ENCODE results near the gene ERAP2.
"Not testable (repeated sequence)": the region's sequence is repeated elsewhere in the genome, so short reads cannot be mapped to it uniquely, and the experiment has no call there.

The ERAP2 gene, protein sequence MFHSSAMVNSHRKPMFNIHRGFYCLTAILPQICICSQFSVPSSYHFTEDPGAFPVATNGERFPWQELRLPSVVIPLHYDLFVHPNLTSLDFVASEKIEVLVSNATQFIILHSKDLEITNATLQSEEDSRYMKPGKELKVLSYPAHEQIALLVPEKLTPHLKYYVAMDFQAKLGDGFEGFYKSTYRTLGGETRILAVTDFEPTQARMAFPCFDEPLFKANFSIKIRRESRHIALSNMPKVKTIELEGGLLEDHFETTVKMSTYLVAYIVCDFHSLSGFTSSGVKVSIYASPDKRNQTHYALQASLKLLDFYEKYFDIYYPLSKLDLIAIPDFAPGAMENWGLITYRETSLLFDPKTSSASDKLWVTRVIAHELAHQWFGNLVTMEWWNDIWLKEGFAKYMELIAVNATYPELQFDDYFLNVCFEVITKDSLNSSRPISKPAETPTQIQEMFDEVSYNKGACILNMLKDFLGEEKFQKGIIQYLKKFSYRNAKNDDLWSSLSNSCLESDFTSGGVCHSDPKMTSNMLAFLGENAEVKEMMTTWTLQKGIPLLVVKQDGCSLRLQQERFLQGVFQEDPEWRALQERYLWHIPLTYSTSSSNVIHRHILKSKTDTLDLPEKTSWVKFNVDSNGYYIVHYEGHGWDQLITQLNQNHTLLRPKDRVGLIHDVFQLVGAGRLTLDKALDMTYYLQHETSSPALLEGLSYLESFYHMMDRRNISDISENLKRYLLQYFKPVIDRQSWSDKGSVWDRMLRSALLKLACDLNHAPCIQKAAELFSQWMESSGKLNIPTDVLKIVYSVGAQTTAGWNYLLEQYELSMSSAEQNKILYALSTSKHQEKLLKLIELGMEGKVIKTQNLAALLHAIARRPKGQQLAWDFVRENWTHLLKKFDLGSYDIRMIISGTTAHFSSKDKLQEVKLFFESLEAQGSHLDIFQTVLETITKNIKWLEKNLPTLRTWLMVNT

DNA sequence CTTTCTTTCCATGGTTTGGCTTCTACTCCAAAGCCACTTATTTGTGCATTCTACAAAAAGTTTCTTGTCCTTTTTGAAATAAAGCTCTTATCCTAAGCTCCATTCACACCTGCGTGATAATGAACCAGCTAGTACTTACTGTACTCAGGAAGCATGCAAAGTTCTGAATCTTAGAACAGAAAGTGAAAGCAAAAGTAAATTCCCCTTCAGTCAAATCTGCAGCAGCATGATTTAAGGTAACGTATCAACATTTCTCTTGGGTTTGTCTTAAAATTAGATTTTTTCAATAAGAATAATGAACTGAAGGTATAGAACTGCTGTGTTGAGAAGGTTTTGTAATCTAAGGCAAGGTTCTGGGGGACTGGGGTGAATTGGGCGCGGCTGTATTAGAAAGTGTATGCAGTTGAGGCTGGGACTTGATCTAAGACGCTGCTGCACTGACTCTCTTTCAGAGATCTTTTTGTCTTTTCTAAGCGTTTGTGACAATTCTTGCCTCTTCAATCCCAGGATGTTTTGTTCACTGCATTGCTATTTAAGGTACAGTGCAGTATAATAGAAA, at the start of gene ERAP2:
ERAP2 (plus strand) TSS at position 209 of the 559 bp plus-strand sequence. CDS start 3,186 bp downstream, outside the sequence.
- no peak for DNase-seq (ENCODE audit: low read depth in 2 of 2, low spot score in 1 of 2)

DNA sequence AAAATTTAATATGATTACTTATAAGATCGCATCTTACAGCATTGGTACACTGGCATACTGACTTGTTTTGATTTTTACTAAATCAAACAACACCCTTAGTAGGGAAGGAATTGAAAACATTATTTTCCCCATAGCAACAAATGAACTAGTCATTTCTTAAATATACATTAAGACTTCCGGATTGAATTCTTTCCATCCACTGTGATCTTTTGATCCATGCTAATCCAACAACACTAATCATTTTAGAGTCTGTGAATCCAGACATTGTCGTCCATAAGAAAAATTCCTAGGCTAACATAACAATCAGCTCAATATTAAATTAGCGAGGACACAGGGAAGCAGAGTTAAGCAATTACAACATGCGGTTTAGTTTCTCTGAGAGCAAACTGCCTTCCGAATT, 47.0 kb upstream of the ERAP2 start:
- DNase-seq (ENCODE audit: low read depth in 2 of 2, low spot score in 1 of 2), result no peak

DNA sequence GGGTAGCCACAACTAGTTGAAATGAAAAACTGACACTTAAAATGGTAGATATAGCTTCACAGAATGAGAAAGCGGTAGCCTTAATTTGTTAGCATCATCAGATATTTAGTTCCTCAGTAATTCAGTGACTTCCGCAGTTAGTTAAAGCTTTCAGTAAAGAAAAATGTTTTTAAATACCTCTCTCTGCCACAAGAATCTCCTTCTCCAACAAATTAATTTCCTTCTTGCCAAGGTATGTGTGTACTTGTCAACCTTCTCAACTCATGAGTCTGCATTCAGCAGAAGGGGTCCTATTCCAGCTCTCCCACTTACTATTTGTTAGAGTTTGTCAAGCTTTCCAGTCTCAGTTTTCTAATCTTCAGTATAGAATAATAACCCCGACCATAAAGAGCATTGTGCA, 42.3 kb upstream of the ERAP2 start:
- DNase-seq (ENCODE audit: low read depth in 2 of 2, low spot score in 1 of 2), result no peak

GRCh38 chr5:96835791-96836191, 40.5 kb upstream of the ERAP2 start:
- DNase-seq (ENCODE audit: low read depth in 2 of 2, low spot score in 1 of 2), result no peak

DNA sequence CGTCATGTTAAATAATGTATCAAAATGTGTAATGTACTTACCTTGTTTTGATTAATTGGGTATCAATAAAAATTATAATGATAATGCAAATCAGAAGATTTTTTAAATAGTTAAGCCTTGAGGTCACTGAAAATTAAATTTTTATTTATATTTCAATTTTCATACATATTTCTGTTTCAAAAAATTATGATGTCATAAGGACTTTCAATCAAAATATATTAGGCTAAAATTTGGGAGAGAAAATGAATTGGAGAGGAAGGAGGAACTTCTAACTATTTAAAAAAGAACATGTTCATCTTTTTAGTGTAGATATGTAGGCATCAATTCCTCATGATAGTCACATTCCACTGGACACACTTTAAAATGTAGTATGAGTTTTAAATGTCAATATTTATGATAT, 39.5 kb upstream of the ERAP2 start:
- DNase-seq (ENCODE audit: low read depth in 2 of 2, low spot score in 1 of 2), result no peak

DNA sequence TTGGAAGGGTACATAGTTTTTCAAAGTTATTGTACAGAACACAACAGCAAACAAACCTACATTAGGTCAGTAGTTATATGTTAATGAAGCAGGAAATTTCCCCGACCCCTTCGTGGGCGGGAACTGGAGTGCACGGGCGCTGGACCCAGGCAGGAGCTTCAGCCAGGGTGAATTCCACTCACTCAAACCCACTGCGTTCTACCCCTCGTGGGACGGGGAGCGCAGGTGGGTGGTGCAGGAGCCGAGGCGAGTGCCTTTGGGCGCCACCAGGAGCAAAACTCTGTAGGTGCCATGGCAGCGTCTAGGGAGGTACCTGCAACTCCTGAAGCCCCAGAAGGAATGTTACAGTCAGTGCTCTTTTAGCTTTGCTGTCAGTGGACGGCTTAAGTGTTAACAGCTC, 39.0 kb upstream of the ERAP2 start:
- no peak for DNase-seq (ENCODE audit: low read depth in 2 of 2, low spot score in 1 of 2)

- no peak for DNase-seq (ENCODE audit: low read depth in 2 of 2, low spot score in 1 of 2)
Measured at GRCh38 chr5:96838201-96839070, 37.9 kb upstream of the ERAP2 start.

DNA sequence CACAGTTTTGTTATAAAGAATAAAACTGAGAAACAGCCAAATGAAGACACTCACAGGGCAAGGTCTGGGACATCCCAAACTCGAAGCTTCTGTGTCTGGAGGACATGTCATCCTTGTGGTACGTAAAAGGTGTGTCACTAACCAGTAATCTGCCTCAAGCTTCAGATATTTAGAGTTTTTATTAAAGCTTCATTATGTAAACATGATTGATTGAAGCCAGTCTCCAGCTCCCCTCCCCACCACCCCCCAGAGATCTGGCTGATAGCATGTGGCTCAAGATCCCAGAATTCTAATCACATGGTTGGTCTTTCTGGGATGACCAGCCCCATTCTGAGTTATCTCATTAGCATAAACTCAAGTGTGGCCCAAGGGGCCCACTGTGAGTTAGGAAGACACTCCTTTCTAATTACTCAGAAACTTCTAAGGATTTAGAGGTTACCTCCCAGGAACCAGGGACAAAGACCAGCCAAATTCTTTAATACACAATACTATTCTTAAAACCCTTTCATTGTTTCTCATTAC, 37.2 kb upstream of the ERAP2 start:
- no peak for DNase-seq (ENCODE audit: low read depth in 2 of 2, low spot score in 1 of 2)

DNA sequence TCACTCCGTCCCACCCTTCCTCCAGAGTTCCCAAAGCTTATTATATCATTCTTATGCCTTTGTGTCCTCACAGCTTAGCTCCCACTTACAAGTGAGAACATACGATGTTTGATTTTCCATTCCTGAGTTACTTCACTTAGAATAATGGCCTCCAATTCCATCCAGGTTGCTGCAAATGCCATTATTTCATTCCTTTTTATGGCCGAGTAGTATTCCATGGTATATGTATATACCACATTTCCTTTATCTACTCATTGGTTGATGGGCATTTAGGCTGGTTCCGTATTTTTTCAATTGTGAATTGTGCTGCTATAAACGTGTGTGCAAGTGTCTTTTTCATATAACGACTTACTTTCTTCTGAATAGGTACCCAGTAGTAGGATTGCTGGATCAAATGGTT, 34.4 kb upstream of the ERAP2 start:
- DNase-seq (ENCODE audit: low read depth in 2 of 2, low spot score in 1 of 2), result not testable (repeated sequence)

- no peak for DNase-seq (ENCODE audit: low read depth in 2 of 2, low spot score in 1 of 2)
Measured at GRCh38 chr5:96843140-96843539, 33.2 kb upstream of the ERAP2 start.

GRCh38 chr5:96844481-96844990, 31.8 kb upstream of the ERAP2 start:
- no peak for DNase-seq (ENCODE audit: low read depth in 2 of 2, low spot score in 1 of 2)

- DNase-seq (ENCODE audit: low read depth in 2 of 2, low spot score in 1 of 2), result no peak
Measured at GRCh38 chr5:96851312-96852062, 24.8 kb upstream of the ERAP2 start.

DNA sequence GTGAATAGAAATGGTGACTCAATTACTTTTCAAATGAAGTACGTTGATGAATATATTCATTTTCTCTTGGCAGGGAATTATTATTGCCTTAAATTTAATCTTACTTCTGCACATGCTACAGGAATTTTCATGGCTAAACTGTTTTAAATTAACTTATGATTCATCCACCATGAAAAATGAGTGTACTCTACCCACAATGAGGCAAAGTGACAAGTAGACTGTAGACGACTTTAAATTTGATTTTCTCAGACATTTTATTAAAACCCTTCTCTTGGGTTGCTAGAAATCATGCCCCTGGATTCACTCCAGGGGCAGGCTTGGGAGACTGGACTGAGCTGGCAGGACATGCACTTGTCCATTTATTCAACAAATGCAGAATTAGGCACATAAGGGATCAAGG, 23.5 kb upstream of the ERAP2 start:
- no peak for DNase-seq (ENCODE audit: low read depth in 2 of 2, low spot score in 1 of 2)

- DNase-seq (ENCODE audit: low read depth in 2 of 2, low spot score in 1 of 2), result no peak
Measured at GRCh38 chr5:96854067-96854466, 22.2 kb upstream of the ERAP2 start.

GRCh38 chr5:96855031-96855872, 21.0 kb upstream of the ERAP2 start:
- DNase-seq (ENCODE audit: low read depth in 2 of 2, low spot score in 1 of 2), result no peak

GRCh38 chr5:96856371-96856770, 19.9 kb upstream of the ERAP2 start:
- DNase-seq (ENCODE audit: low read depth in 2 of 2, low spot score in 1 of 2), result no peak

DNA sequence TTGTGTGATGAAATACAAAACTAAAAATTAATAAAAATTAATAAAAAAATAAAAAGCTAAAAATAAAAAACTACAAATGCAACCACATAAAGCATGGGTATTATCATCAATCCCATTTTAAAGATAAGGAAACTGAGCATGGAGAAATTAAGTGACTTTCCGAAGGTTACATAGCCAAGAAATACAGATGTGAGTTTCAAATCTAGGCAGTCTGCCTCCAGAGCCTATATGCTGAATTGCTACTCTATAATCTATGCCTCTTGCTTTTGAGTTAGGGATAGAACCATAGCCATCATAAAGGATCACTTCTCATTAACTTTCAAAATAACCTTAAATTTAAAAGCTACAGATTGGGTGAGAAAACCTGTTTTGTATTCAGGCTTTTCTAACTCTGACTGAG, 18.8 kb upstream of the ERAP2 start:
- DNase-seq (ENCODE audit: low read depth in 2 of 2, low spot score in 1 of 2), result no peak

DNA sequence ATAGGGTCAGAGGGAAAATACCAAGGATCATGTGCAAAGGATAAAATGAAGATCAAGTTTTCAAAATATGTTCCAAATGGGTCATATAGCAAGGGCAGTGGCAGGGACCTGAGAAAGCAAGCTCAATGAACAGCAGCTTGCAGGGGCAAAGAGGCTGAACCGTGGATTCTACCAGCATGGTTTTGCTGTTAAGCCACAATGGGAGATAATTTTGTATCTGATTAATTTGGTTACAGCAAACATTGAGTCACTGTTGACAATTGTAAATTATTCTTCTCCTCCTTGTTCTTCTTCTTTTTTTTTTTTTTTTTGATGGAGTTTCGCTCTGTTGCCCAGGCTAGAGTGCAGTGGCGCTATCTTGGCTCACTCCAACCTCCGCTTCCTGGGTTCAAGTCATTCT, 18.4 kb upstream of the ERAP2 start:
- DNase-seq (ENCODE audit: low read depth in 2 of 2, low spot score in 1 of 2), result no peak

GRCh38 chr5:96859375-96859774, 16.9 kb upstream of the ERAP2 start:
- DNase-seq (ENCODE audit: low read depth in 2 of 2, low spot score in 1 of 2), result no peak

All from stimulated activated CD8-positive, alpha-beta memory T cell treated with anti-CD3 and anti-CD28 coated beads, Interleukin-4, amount 100 ng/mL, for 4 hours (primary cell).